ENCODE data around the gene SYNJ1. TPM values are rescaled to one million over a fixed set of nuclear protein-coding genes. Genes with fewer than 3 reads are reported as not detected.
"Not testable (repeated sequence)": the region's sequence is repeated elsewhere in the genome, so short reads cannot be mapped to it uniquely, and the experiment has no call there.

Gene SYNJ1
- total and polyA plus RNA-seq, 2 of the 13 experiments (the other 11 are each of a cell fraction or from before 2014, with no cell fraction given) = 2.0 to 2.7 TPM

DNA sequence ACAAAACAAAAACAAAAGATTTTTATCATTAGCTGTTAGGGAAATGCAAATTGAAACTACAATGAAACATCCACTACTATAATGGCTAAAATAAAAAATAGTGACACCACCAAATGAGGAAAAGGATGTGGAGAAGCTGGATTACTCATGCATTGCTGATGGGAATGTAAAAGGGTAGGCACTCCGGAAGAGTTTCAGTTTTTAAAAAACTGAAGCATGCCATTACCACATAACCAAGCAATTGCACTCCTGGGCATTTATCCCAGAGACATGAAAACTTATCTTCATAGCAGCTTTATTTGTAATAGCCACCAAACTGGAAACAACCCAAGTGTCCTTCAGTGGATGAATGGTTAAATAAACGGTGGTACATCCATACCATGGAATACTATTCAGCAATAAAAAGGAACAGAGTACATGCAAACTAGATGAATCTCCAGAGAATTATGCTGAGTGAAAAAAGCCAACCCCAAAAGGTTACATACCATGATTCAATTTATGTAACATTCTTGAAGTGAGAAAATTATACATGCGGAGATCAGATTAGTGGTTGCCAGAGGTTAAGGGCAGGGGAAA is 101.1 kb downstream of the SYNJ1 start:
- Histone ChIP-seq H3K79me2 (ENCODE audit: insufficient read depth, low read length) (no peaks in the 10 kb centered on the region), H2AFZ (ENCODE audit: low read length) (no peak overlapping the region), H3K36me3 (replicated peaks in 1 of 2; ENCODE audit: control insufficient read depth in 1 of 2, insufficient read depth in 2 of 2, low read length in 2 of 2) (peaks cover 0 to 4% of the 10 kb centered on the region in 2 experiments; a peak in 1 of 5 replicates), H4K20me1 (ENCODE audit: insufficient read depth, low read length) (no peaks in the 10 kb centered on the region), H3K27ac (ENCODE audit: extremely low read length, insufficient read depth, low read length) (no peak overlapping the region), H3K9me3 (ENCODE audit: low read length) (no peaks in the 10 kb centered on the region), H3K4me3 (replicated peaks in 1 of 3; ENCODE audit: insufficient read depth in 1 of 3, low read depth in 2 of 3, low read length in 3 of 3) (no peak overlapping the region), H3K9ac (ENCODE audit: insufficient read depth, low read depth, low read length) (no peak overlapping the region), H3K4me1 (ENCODE audit: insufficient read depth, low read length) (no peaks in the 10 kb centered on the region), H3K27me3 (ENCODE audit: control insufficient read depth in 1 of 2, insufficient read depth in 2 of 2, low read length in 2 of 2) (no peaks in the 10 kb centered on the region; a peak in 1 of 5 replicates), H3K4me2 (ENCODE audit: low read depth, low read length) (no peak overlapping the region)
- FAIRE-seq (no peak), DNase-seq (ENCODE audit: low spot score) (no peak), ATAC-seq (no peak)
- TF ChIP-seq TEF (CRISPR knock-in tag; IDR thresholded peaks at IDR 0.05) (no peak), HMGA1 (CRISPR knock-in tag; conservative IDR thresholded peaks at IDR 0.05) (no peak), KMT2B (CRISPR knock-in tag; IDR thresholded peaks at IDR 0.05) (no peak), ZBTB3 (CRISPR knock-in tag; IDR thresholded peaks at IDR 0.05; ENCODE audit: borderline replicate concordance, low read depth) (no peak)
- WGBS (ENCODE audit: low lambda C conversion rate) = 63% methylated on average over 3 of the region's 3 CpGs
- CTCF ChIA-PET (ENCODE audit: low intra/inter-chr PET ratio, low total read pairs) = no interaction called here
- POLR2A ChIA-PET = no interaction called here
- intact Hi-C loops (cut with micrococcal nuclease; ENCODE audit: unreplicated experiment) = no loop called here
- in situ Hi-C loops (cut with HindIII; ENCODE audit: extremely low pct_ligation_motif_present, low pct_unique_long_range_greater_than_20kb) = no loop called here
- BruUV-seq (replicated peaks) = no TSS peak

DNA sequence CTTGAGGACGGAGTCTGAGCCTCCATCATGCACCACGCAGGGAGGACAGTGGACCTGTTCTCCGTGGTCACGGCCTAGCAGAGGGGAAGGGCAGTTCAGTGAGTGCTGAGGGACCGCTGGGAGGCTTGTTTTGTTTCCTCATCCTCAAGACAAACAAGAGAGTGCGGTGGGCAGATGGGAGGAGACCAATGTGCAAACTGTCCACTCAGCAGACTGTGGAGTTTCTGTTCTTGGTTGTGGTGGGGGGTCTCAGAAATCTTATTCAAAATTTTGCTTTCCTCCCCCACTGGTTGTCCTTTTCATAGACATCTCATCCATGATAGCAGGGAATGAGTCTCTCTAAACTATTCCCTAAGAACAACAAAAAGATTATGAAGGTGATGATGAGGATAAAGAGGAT is 109.6 kb downstream of the SYNJ1 start:
- H3K36me3 ChIP-seq (replicated peaks in 1 of 2; ENCODE audit: control insufficient read depth in 1 of 2, insufficient read depth in 2 of 2, low read length in 2 of 2); H3K27me3 ChIP-seq (ENCODE audit: control insufficient read depth in 1 of 2, insufficient read depth in 2 of 2, low read length in 2 of 2); in situ Hi-C loops (cut with HindIII; ENCODE audit: extremely low pct_ligation_motif_present, low pct_unique_long_range_greater_than_20kb); H2AFZ ChIP-seq (ENCODE audit: low read length); DNase-seq (ENCODE audit: low spot score); ATAC-seq; H3K4me1 ChIP-seq (ENCODE audit: insufficient read depth, low read length); H3K9me3 ChIP-seq (ENCODE audit: low read length); H3K27ac ChIP-seq (ENCODE audit: extremely low read length, insufficient read depth, low read length); FAIRE-seq; intact Hi-C loops (cut with micrococcal nuclease; ENCODE audit: unreplicated experiment); POLR2A ChIA-PET; CTCF ChIA-PET (ENCODE audit: low intra/inter-chr PET ratio, low total read pairs); H3K9ac ChIP-seq (ENCODE audit: insufficient read depth, low read depth, low read length); H3K79me2 ChIP-seq (ENCODE audit: insufficient read depth, low read length); BruUV-seq (replicated peaks); H4K20me1 ChIP-seq (ENCODE audit: insufficient read depth, low read length): not testable (repeated sequence)
- TF ChIP-seq MAFK (conservative IDR thresholded peaks at IDR 0.05 in 1 of 2, IDR thresholded peaks at IDR 0.05 in 1 of 2; ENCODE audit: low read length in 2 of 2) = peak; percentile 29 to 43; a peak in 3 of 4 replicates
- H3K4me2 ChIP-seq (ENCODE audit: low read depth, low read length) = peak overlapping the region; percentile 70
- 7% methylated on average over 2 of the region's 6 CpGs for WGBS (ENCODE audit: low lambda C conversion rate)
- H3K4me3 ChIP-seq (replicated peaks in 1 of 3; ENCODE audit: insufficient read depth in 1 of 3, low read depth in 2 of 3, low read length in 3 of 3) = peak overlapping the region in 1 of 3 experiments; percentile 46; a peak in 1 of 6 replicates
